GM12878 (cell line): ENCODE data around the gene VLDLR. TPM values are rescaled to one million over a fixed set of nuclear protein-coding genes. Genes with fewer than 3 reads are reported as not detected.

ENCODE experiments used
- ATAC-seq: fragments of 200-7000 bp; cut with Tn5 transposase; 3 replicates; pipeline ENCODE4 v1.9.1; 2020; ENCODE audit warnings: mild to moderate bottlenecking, moderate library complexity
- BruUV-seq: library from RNA; stranded (reverse); fragments of 400-500 nt; replicated peaks from 2 replicates; lab custom pipeline; 2021; lab: Mats Ljungman, UMichigan
- CTCF ChIA-PET: fragments of 300-600 bp; sonication (Branson Sonifier 250); formaldehyde crosslinking; extraction: SDS; loops from one replicate; lab custom pipeline; 2021; ENCODE audit warnings: inconsistent platforms; lab: Yijun Ruan, JAX
- POLR2A ChIA-PET: fragments of 350-600 bp; formaldehyde crosslinking; extraction: SDS; loops from one replicate; lab custom pipeline; 2021; ENCODE audit warnings: inconsistent platforms; lab: Charles Lee
- RAD21 ChIA-PET: fragments of 300-600 bp; sonication (Branson Sonifier 250); formaldehyde crosslinking; loops from one replicate; lab custom pipeline; 2023; ENCODE audit warnings: antibody characterized with exemption; ENCODE audit not compliant: unreplicated experiment; lab: Charles Lee
- SMC1A ChIA-PET: fragments of 300-600 bp; sonication (Branson Sonifier 250); formaldehyde crosslinking; loops from one replicate; lab custom pipeline; 2023; ENCODE audit not compliant: unreplicated experiment, uncharacterized antibody; lab: Charles Lee
- DNase-seq: peaks from one replicate; pipeline ENCODE4 v3.0.0-alpha.2; 2011; ENCODE audit warnings: low read depth, low spot score
- FAIRE-seq: peaks from 3 replicates; lab custom pipeline; 2011; peaks lifted over from hg19 to GRCh38; lab: Jason Lieb, UNC
- H2AFZ ChIP-seq: 2 replicates; pipeline ENCODE4 v1.6.0; 2011; ENCODE audit warnings: low read depth, low read length, control low read depth; ENCODE audit not compliant: control insufficient read depth
- H3K27ac ChIP-seq: 2 replicates; pipeline ENCODE4 v1.5.1; 2011; ENCODE audit warnings: control low read depth; ENCODE audit not compliant: control insufficient read depth, insufficient read depth
- H3K27me3 ChIP-seq, 2 experiments: replicated peaks in 1 of 2; 2 replicates each; pipeline versions ENCODE4 v1.6.0 to v1.6.1; 2011; ENCODE audit warnings: low read length in 1 of 2; ENCODE audit not compliant: control insufficient read depth in 2 of 2, insufficient read depth in 2 of 2
- H3K36me3 ChIP-seq, 2 experiments: 2 replicates each; pipeline ENCODE4 v1.5.1; 2011; ENCODE audit warnings: low read length in 1 of 2; ENCODE audit not compliant: control insufficient read depth in 2 of 2, insufficient read depth in 2 of 2
- H3K4me1 ChIP-seq: 2 replicates; pipeline ENCODE4 v1.6.1; 2011; ENCODE audit warnings: mild to moderate bottlenecking, low read length, moderate library complexity, mixed read lengths; ENCODE audit not compliant: control insufficient read depth, insufficient read depth
- H3K4me2 ChIP-seq: 2 replicates; pipeline ENCODE4 v1.6.0; 2011; ENCODE audit warnings: control low read depth; ENCODE audit not compliant: control insufficient read depth, insufficient read depth
- H3K4me3 ChIP-seq: fragments of 200-600 bp; sonication (generic); 2 replicates; pipeline ENCODE4 v1.5.1; 2016
- H3K79me2 ChIP-seq: 2 replicates; pipeline ENCODE4 v1.6.0; 2011; ENCODE audit warnings: low read length; ENCODE audit not compliant: control insufficient read depth, insufficient read depth
- H3K9ac ChIP-seq: 2 replicates; pipeline ENCODE4 v1.8.0; 2011; ENCODE audit warnings: low read length, control low read depth, mixed read lengths; ENCODE audit not compliant: control insufficient read depth, insufficient read depth
- H3K9me3 ChIP-seq: replicated peaks from 3 replicates; pipeline ENCODE4 v1.5.1; 2011; ENCODE audit warnings: mild to moderate bottlenecking, low read length; ENCODE audit not compliant: control insufficient read depth, insufficient read depth
- H4K20me1 ChIP-seq: 2 replicates; pipeline ENCODE4 v1.6.0; 2011; ENCODE audit not compliant: control insufficient read depth, insufficient read depth
- CHD1 ChIP-seq: IDR thresholded peaks from 2 replicates; pipeline ENCODE4 v1.6.1; 2012; ENCODE audit warnings: low read depth, low read length, improper control_type of control experiment
- ETV6 ChIP-seq, 2 experiments: fragments of 450-650 bp in 1 of 2; IDR thresholded peaks in 1 of 2; conservative IDR thresholded peaks in 1 of 2; 2 replicates each; pipeline ENCODE4 v1.6.1; 2014; ENCODE audit warnings: antibody characterized with exemption in 1 of 2, borderline replicate concordance in 1 of 2, low read depth in 1 of 2, mild to moderate bottlenecking in 1 of 2, moderate library complexity in 1 of 2
- SREBF2 ChIP-seq: IDR thresholded peaks from 2 replicates; pipeline ENCODE4 v1.6.1; 2012; ENCODE audit warnings: mild to moderate bottlenecking, low read length
- WGBS: methylation state at CpG from one replicate; pipeline ENCODE4 v1.1.6; 2016; ENCODE audit warnings: low lambda C conversion rate; ENCODE audit not compliant: insufficient replicate concordance, insufficient coverage; ENCODE audit errors: missing lambda C conversion rate; 5-methylcytosine and 5-hydroxymethylcytosine counted together
- in situ Hi-C: fragments of 300-500 bp; cut with MboI; formaldehyde crosslinking; loops from 9 replicates; pipeline ENCODE4 v1.14.3; 2018; ENCODE audit warnings: mixed read lengths
- intact Hi-C: fragments of 100-400 bp; cut with micrococcal nuclease; formaldehyde crosslinking; loops from one replicate; pipeline ENCODE4 v1.14.2; 2022; ENCODE audit not compliant: unreplicated experiment
- polyA plus RNA-seq, 11 experiments: library from polyadenylated mRNA; depleted of rRNA in 4 of 11; unstranded in 6 of 11; stranded (reverse) in 5 of 11; fragments of >200 nt; fragmentation: Nextera tagmentation in 4 of 11; fragmentation: Illumina TruSeq in 1 of 11; extraction: Ambion mirVana in 4 of 11; extraction: Trizol in 1 of 11; gene quantifications; 1 replicate in 1 of 11; 2 replicates in 10 of 11; pipeline versions ENCODE4 v1.2.1 to v1.2.3, GENCODE V29; 2011 to 2016; ENCODE audit warnings: inconsistent platforms in 2 of 11, missing spikeins in 2 of 11, low read depth in 1 of 11
- total RNA-seq, 4 experiments: library from RNA; depleted of rRNA in 3 of 4; stranded (reverse); fragments of >200 nt in 3 of 4; fragmentation: Illumina TruSeq in 1 of 4; extraction: Trizol in 1 of 4; gene quantifications; 2 replicates each; pipeline versions ENCODE4 v1.2.1 to v1.2.3, GENCODE V29; 2013 to 2021
- TF ChIP-seq, protein P1 (sequence below): fragments of 450-650 bp; IDR thresholded peaks from 2 replicates; pipeline ENCODE4 v1.6.1; 2017; ENCODE audit warnings: mild to moderate bottlenecking, low read depth, inconsistent platforms; ENCODE audit not compliant: poor library complexity, severe bottlenecking

The VLDLR gene
- total and polyA plus RNA-seq, 10 of the 15 experiments (the other 5 are each of a cell fraction or from before 2014, with no cell fraction given), result 0.14 to 5.9 (median 0.57) TPM

DNA sequence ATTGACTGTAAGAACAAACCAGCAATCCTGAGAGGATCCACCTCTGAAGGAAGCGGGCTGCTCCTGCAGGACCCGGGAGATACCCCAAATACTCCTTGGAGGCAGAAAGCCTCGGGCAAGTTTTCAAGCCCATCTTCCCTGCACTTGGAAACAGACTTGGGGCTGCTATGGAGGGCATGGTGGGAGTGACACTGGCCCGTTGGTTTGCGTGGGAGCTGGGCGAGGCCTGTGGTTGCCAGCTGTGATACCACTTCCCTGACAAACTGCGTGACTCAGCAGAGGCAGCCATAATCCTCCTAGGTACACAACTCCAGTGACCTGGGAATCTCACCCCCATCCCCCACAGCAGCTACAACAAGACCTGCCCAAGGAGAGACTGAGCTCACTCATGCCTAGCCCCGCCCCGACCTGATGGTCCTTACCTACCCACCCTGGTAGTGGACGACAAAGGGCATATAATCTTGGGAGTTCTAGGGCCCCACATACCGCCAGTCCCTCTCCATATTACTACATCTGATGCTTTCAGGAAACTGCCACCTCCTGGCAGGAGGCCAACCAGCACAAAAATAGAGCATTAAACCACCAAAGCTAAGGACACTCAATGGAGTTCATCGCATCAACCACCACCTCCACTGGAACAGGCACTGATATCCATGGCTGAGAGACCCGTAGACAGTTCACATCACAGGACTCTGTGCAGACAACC is 38.1 kb upstream of the VLDLR start:
- SMC1A ChIA-PET, result no interaction called here
- no peak for DNase-seq
- TF ChIP-seq, protein P1, sequence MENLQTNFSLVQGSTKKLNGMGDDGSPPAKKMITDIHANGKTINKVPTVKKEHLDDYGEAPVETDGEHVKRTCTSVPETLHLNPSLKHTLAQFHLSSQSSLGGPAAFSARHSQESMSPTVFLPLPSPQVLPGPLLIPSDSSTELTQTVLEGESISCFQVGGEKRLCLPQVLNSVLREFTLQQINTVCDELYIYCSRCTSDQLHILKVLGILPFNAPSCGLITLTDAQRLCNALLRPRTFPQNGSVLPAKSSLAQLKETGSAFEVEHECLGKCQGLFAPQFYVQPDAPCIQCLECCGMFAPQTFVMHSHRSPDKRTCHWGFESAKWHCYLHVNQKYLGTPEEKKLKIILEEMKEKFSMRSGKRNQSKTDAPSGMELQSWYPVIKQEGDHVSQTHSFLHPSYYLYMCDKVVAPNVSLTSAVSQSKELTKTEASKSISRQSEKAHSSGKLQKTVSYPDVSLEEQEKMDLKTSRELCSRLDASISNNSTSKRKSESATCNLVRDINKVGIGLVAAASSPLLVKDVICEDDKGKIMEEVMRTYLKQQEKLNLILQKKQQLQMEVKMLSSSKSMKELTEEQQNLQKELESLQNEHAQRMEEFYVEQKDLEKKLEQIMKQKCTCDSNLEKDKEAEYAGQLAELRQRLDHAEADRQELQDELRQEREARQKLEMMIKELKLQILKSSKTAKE, result no peak
- TF ChIP-seq ETV6 (conservative IDR thresholded peaks at IDR 0.05 in 1 of 2, IDR thresholded peaks at IDR 0.05 in 1 of 2; ENCODE audit: borderline replicate concordance in 1 of 2, low read depth in 1 of 2) (no peak), CHD1 (no peak), SREBF2 (no peak)
- no peaks in the 10 kb centered on the region; the same call in 2 of the 3 replicates for H3K9me3 ChIP-seq
- POLR2A ChIA-PET, result no interaction called here
- no peak overlapping the region for H3K4me2 ChIP-seq
- 48% methylated on average over 13 of the region's 13 CpGs for WGBS
- intact Hi-C loops, result no loop called here
- in situ Hi-C loops, result no loop called here
- ATAC-seq, result no peak
- no peak for FAIRE-seq
- no peaks in the 10 kb centered on the region for H3K4me1 ChIP-seq
- no peaks in the 10 kb centered on the region for H3K36me3 ChIP-seq
- H2AFZ ChIP-seq, result no peak overlapping the region
- no peak overlapping the region for H3K9ac ChIP-seq
- H3K4me3 ChIP-seq, result no peak overlapping the region
- RAD21 ChIA-PET, result no interaction called here
- H3K79me2 ChIP-seq, result no peaks in the 10 kb centered on the region
- no peaks in the 10 kb centered on the region for H3K27me3 ChIP-seq
- no peaks in the 10 kb centered on the region for H4K20me1 ChIP-seq
- no TSS peak for BruUV-seq
- CTCF ChIA-PET, result interaction anchor here (1.0 to 1.2 kb wide), 2 partner anchors 13 to 50 kb away, joined by 3 read pairs; no protein-coding TSS in a partner anchor
- H3K27ac ChIP-seq, result no peak overlapping the region
